Glutamatergic neuron (in vitro differentiated cells): ENCODE data around the gene TBRG4. TPM values are rescaled to one million over a fixed set of nuclear protein-coding genes. Genes with fewer than 3 reads are reported as not detected.

ENCODE experiments used
- DNase-seq: peaks from one replicate; pipeline ENCODE4 v3.0.0; 2022
- H3K27ac Mint-ChIP-seq: one replicate; pipeline ENCODE4 v1.8.0; 2020; ENCODE audit warnings: mild to moderate bottlenecking, mixed read lengths, inconsistent platforms; ENCODE audit not compliant: unreplicated experiment
- H3K27me3 Mint-ChIP-seq: one replicate; pipeline ENCODE4 v1.8.0; 2020; ENCODE audit warnings: mild to moderate bottlenecking, moderate library complexity, mixed read lengths, inconsistent platforms; ENCODE audit not compliant: unreplicated experiment
- H3K36me3 Mint-ChIP-seq: one replicate; pipeline ENCODE4 v1.8.0; 2020; ENCODE audit warnings: mild to moderate bottlenecking, mixed read lengths, inconsistent platforms; ENCODE audit not compliant: unreplicated experiment
- H3K4me1 Mint-ChIP-seq: one replicate; pipeline ENCODE4 v1.8.0; 2020; ENCODE audit warnings: mild to moderate bottlenecking, low read depth, mixed read lengths, inconsistent platforms; ENCODE audit not compliant: unreplicated experiment
- H3K4me3 Mint-ChIP-seq: one replicate; pipeline ENCODE4 v1.8.0; 2020; ENCODE audit warnings: mild to moderate bottlenecking, mixed read lengths, inconsistent platforms; ENCODE audit not compliant: unreplicated experiment
- H3K9me3 Mint-ChIP-seq: one replicate; pipeline ENCODE4 v1.8.0; 2020; ENCODE audit warnings: mild to moderate bottlenecking, moderate library complexity, mixed read lengths, inconsistent platforms; ENCODE audit not compliant: unreplicated experiment
- CTCF ChIP-seq: fragments of 200-600 bp; sonication (generic); IDR thresholded peaks from one replicate; pipeline ENCODE4 v1.5.0; 2021; ENCODE audit not compliant: partially characterized antibody, unreplicated experiment
- total RNA-seq: library from RNA; stranded (reverse); fragmentation: NEBNext Ultra II Directional; extraction: Animal tissue kit (Norgen Biotek cat#: 25700); gene quantifications from one replicate; pipeline ENCODE4 v1.2.1, GENCODE V29; 2021; ENCODE audit not compliant: unreplicated experiment

TBRG4 gene
- total RNA-seq, 1 donor from 2014 or later = 90.1 TPM

GRCh38 chr7:45054442-45054841 is 57.1 kb downstream of the TBRG4 start:
- Mint-ChIP-seq H3K9me3 (peaks cover 2% of the 10 kb centered on the region), H3K36me3 (peaks cover 5% of the 10 kb centered on the region), H3K4me3 (no peak overlapping the region), H3K27me3 (peaks cover 3% of the 10 kb centered on the region), H3K4me1 (peaks cover 16% of the 10 kb centered on the region), H3K27ac (no peak overlapping the region)
- no peak for DNase-seq
- no peak for TF ChIP-seq CTCF

GRCh38 chr7:45053941-45054340 is 57.6 kb downstream of the TBRG4 start:
- Mint-ChIP-seq H3K4me3 (no peak overlapping the region), H3K27me3 (peaks cover 3% of the 10 kb centered on the region), H3K36me3 (peaks cover 5% of the 10 kb centered on the region), H3K27ac (peak overlapping the region; percentile 3), H3K9me3 (peaks cover 2% of the 10 kb centered on the region), H3K4me1 (peaks cover 16% of the 10 kb centered on the region)
- no peak for TF ChIP-seq CTCF
- no peak for DNase-seq

GRCh38 chr7:45053401-45053800 is 58.1 kb downstream of the TBRG4 start:
- Mint-ChIP-seq H3K4me1 (peaks cover 15% of the 10 kb centered on the region), H3K27ac (peak overlapping the region; percentile 3), H3K36me3 (peaks cover 5% of the 10 kb centered on the region), H3K9me3 (peaks cover 2% of the 10 kb centered on the region), H3K27me3 (peaks cover 3% of the 10 kb centered on the region), H3K4me3 (no peak overlapping the region)
- DNase-seq = no peak
- no peak for TF ChIP-seq CTCF

- Mint-ChIP-seq H3K4me3 (no peak overlapping the region), H3K4me1 (peaks cover 10% of the 10 kb centered on the region), H3K27me3 (peaks cover 3% of the 10 kb centered on the region), H3K27ac (peak overlapping the region; percentile 19), H3K36me3 (peaks cover 5% of the 10 kb centered on the region), H3K9me3 (peaks cover 3% of the 10 kb centered on the region)
- no peak for DNase-seq
- TF ChIP-seq CTCF = no peak
Observed at GRCh38 chr7:45052011-45052410, 59.5 kb downstream of the TBRG4 start.

GRCh38 chr7:45050198-45050597 is 61.3 kb downstream of the TBRG4 start:
- Mint-ChIP-seq H3K4me1 (peaks cover 10% of the 10 kb centered on the region), H3K4me3 (no peak overlapping the region), H3K27me3 (peaks cover 3% of the 10 kb centered on the region), H3K36me3 (peaks cover 5% of the 10 kb centered on the region), H3K27ac (no peak overlapping the region), H3K9me3 (peaks cover 3% of the 10 kb centered on the region)
- no peak for TF ChIP-seq CTCF
- no peak for DNase-seq

Other genes starting within 250 kb of the TBRG4 start
- 11.4 TPM for gene PURB, start 226.2 kb downstream of the TBRG4 start, total RNA-seq
- gene MYO1G, start 132.7 kb downstream of the TBRG4 start, total RNA-seq = 0.54 TPM
- gene CCM2, start 111.5 kb downstream of the TBRG4 start, total RNA-seq = 92.6 TPM
- 125 TPM for gene NACAD, start 22.7 kb downstream of the TBRG4 start, total RNA-seq
- not detected for gene RAMP3, start 46.1 kb upstream of the TBRG4 start, total RNA-seq